Measurements from ENCODE around the gene SHMT1.
"Not testable (repeated sequence)": the region's sequence is repeated elsewhere in the genome, so short reads cannot be mapped to it uniquely, and the experiment has no call there.

The SHMT1 gene

DNA sequence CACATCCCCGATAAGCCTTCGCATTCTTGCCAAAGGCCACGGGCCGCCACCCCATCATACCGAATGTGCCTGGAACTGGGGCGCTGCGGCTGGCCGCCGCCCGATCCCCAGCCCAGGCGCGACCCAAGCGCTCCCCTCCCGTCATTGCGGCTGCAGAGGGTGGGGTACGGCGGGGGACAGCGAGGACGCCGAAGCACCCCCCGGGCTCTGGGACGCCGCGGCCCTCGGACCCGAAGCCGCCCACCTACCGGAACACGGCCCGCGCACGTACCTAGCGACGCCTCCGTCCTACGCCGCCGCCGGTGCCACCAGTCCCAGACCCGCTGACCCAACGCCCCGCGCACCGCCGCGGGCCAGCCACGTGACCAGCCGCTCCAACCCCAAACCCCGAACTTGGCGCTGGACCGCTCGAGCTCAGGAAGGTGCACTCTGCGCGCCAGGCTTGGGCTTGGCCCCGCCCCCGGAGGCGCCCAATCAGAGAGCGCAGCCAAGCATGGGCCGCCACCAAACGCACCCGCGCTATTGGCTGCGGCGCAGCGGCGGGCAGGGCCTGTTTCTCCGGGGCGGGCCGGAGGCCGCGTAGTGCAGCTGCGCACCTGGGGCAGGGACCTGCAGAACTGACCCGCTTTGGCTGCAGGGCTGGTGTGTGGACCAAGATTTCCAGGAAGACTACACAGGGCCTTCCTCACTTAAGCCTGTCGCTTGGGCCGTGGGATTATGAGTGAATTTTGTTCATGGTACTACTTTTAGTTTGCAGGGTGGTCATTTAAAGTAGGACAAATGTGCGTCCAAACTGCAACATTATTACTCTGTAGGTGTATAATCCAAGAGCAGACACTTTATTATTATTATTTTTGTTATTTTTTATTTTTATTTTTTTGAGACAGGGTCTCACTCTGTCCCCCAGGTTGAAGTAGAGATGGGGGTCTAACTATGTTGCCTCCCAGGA lies at the start of gene SHMT1:
SHMT1 (minus strand) TSS at position 450 of the 949 bp plus-strand sequence. CDS start 7,569 bp downstream, outside the sequence.
- peak; percentile 88 for DNase-seq

DNA sequence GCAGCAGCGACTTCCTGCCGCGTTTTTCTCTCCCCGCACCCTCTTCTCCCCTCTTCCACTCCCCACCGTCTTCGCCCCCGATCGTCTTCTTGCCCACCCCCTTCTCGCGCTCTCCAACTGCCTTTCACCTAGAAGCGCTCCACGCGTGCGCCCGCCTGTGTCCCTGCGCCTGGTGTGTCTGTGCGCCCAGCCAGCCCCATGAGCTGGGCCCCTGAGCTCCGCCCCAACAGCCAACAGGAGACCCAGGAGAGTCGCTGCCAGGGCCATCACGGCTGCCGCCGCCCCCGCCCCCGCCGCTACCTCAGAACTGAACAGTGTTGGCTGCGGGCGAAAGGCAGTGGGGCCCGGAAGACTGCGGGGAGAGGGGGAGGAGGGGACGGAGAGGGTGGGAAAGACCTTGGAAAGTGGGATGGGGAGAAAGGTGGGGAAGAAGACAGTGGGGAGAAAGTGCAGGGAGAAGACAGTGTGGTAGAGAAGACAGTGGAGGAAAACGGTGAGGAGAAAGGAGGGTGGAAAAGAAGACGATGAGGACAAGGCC lies 48.7 kb upstream of the SHMT1 start:
- DNase-seq: not testable (repeated sequence)

DNA sequence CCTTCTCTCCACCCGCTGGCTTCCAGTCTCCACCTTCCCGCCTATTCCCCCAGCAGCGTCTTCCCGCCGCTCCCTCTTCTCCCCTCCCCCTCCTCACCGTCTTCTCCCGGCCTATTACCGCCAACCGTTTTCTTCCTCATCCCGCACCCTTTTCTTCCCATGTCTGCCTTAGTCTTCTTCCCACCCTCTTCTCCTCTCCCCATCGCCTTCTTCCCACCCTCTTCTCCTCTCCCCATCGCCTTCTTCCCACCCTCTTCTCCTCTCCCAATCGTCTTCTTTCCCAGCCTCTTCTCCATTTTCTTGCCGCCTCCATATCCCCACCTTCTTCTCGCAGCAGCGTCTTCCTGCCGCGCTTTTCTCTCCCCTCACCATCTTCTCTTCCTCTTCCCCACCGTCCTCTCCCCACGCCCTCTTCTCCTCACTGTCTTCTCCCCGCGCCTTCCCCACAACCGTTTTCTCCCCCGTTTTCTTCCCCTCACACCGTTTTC lies 48.1 kb upstream of the SHMT1 start:
- peak; percentile 24 for DNase-seq

DNA sequence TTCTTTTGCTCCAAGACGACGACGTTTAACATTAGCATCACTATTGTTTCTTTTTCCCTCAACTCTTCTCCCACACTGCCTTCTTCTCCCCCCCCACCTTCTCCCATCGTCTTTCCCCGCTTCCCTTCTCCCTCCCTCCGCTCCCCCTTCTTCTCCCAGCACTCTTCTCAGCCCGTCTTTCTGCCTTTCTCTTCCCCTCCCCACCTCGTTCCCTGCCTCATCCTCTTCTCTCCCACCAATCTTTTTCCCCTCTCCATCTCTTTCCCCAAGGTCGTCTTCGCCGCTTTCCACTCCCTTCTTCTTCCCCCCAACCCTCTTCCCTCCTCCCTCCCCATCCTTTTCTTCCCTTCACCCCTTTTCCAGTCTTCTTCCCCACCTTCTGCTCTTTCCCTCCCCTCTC lies 47.4 kb upstream of the SHMT1 start:
- not testable (repeated sequence) for DNase-seq

DNA sequence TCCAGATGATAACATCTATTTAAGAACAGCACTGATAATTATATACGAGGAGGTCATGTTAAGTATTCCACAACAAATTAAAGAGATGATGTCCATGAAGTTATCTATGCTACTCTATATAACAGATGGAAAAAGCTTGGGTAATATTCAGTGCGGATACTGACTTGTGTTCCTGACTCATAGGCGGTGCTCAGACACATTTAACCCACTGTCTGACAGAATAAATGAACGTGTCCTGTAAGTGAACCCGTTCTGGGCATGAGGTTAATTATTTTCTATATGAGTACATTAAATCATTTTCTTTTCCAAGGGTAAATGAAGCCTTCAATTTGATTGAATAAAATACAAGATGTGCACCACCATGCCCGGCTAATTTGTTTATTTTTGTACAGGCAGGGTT lies 46.0 kb upstream of the SHMT1 start:
- DNase-seq: not testable (repeated sequence)

DNA sequence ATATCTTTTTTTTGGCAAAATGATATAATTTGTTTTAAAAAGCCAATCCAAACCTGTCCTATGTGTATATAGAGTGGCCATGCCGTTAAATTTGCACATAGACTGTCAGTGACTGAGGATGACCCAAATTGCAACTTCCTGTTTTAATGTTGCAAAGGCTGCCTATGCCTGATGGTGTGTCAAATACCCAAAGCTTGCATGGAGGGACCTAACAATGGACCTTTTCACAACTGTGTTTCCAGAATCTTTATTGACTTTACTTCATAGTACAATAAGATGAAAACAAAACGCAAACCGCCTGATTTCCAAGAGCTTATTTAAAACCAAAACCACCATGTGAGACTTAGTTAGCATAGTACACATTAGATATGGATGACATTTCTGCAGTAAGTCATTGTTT lies 45.6 kb upstream of the SHMT1 start:
- DNase-seq: not testable (repeated sequence)

DNA sequence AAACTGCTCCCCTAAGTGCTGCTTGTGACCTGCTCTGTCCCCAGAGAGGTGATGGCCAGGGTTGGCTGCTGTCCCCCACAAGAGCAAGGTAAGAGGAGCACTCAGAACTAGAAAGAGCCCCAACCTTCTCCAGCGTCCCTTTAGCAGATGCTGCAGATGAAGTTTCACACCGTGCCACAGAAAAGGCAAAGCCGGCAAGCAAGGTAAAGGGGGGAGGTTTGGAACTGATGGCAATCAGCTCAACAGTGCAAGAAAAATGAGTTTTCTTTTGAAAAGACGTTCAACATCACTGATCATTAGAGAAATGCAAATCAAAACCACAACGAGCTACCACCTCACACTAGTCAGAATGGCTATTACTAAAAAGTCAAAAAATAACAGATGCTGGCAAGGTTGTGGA lies 40.3 kb upstream of the SHMT1 start:
- DNase-seq: not testable (repeated sequence)

DNA sequence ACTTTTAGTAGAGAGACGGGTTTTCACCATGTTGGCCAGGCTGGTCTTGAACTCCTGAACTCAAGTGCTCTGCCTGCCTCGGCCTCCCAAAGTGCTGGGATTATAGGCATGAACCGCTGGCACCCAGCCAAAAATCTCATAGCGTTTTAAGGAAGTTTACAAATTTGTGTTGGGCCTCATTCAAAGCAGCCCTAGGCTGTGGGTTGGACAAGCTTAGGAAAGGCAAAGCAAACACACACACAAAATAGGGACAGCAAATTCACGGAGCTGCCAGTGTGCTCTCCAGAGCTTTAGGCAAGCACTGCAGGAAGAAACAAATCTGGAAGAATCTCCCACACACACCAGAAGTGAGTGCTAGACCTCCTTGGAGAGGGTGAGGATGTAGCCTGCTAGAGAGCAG lies 39.8 kb upstream of the SHMT1 start:
- DNase-seq: not testable (repeated sequence)

DNA sequence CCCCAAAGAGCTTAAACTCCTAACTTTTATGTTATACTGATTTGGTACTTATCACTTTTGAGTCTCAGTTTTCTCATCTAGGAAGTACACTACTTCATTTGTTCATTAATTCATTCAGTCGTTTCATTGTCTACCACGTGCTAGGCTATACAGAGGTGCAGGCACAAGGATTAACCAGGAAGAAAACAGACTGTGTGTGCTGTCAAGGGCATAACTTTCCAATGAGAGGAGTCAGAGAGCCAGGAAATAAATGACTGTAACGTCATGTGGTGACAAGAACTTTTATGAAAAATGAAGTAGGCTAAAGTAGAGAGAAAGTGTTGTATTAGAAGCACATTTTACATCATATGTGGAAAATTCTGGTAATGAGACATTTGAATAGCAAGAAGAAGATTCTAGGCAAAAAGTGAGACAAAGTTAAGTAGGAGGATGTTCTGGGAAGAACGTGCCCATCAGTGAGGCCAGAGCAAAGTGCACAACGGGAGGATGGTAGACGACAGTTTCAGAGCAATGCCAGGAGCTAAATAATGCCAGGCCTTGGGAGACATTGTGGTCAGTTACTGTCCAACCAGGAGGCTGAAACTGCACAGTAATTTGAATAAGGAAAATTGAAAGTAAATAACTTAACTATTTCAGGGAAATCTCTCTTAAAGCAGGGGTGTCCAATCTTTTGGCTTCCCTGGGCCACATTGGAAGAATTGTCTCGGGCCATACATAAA lies 38.7 kb upstream of the SHMT1 start:
- not testable (repeated sequence) for DNase-seq

DNA sequence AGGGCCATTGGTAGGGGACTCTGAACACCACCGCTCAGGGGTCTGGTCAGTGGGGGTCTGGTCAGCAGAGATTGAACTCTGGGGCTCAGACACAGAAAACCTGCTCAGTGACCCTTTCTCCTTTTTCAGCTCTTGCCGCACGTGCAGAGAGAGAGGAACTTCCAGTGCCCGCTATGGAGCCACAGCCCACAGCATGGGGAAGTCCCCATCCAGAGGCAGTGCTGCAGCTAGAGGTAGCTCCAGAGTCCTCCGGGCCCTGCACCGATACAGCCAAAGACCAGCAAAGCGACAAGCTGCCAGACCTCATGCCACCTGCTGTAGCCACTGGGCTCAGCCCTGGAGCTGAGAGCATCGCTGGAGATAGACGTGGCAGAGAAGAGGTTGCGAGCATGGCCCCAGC lies 25.4 kb upstream of the SHMT1 start:
- DNase-seq: not testable (repeated sequence)

DNA sequence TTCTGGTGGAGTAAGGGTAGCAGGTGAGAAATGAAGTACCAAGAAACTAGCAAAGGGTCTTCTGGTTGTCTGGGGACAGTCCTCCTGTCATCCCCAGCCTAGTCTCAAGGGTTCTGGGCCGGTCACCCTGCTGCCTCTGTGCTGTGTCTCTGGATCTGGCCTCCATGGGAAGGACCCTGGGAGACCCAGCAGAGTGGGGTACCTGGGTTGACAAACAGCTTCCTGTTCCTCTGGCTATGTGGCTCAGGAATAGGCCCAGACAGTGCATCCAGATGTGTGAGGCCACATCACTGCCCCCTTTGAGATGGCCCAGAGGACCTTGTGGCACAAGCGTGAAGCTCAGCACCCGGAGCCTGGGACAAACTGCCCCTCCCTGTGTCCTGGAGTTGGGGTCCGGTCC lies 24.9 kb upstream of the SHMT1 start:
- DNase-seq: not testable (repeated sequence)

DNA sequence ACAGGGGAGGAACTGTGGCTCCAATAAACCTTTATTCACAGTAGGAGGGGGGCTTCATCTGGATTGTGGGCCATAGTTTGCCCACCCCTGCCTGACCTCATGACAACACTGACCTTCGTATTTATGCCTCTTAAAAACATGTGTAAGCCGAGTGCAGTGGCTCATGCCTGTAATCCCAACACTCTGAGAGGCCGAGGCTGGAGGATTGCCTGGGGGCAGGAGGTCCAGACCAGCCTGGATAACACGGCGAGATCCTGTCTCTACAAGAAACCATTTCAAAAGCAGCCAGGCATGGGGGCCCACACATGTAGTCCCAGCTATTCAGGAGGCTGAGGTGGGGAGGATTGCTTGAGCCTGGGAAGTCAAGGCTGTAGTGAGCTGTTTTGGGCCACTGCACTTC lies 24.2 kb upstream of the SHMT1 start:
- not testable (repeated sequence) for DNase-seq

DNA sequence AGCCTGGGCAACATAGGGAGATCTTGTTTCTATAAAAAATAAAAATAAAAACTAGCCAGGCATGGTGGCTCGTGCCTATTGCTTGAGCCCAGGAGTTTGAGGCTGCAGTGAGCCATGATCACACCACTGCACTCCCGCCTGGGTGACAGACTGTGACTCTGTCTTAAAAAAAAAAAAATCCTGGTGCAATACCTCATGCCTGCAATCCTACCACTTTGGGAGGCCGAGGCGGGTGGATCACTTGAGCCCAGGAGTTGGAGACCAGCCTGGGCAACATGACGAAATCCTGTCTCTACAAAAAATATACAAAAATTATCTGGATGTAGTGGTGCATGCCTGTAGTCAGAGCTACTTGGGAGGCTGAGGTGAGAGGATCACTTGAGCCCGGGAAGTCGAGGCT lies 20.9 kb upstream of the SHMT1 start:
- not testable (repeated sequence) for DNase-seq

DNA sequence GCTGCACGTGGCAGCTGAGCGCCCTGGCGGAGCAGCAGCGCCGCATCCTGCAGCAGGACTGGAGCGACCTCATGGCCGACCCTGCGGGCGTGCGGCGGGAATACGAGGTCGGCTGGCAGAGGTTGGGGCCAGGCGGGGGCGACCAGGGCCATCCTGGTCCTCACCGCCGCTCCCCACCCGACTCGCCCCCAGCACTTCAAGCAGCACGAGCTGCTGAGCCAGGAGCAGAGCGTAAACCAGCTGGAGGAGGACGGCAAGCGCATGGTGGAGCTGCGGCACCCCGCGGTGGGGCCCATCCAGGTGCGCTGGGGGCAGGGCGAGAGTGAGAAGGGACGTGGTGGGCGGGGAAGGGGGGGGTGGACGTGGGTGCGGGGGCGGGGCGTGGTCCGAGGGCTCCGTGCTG lies 19.7 kb upstream of the SHMT1 start:
- peak; percentile 16 for DNase-seq

DNA sequence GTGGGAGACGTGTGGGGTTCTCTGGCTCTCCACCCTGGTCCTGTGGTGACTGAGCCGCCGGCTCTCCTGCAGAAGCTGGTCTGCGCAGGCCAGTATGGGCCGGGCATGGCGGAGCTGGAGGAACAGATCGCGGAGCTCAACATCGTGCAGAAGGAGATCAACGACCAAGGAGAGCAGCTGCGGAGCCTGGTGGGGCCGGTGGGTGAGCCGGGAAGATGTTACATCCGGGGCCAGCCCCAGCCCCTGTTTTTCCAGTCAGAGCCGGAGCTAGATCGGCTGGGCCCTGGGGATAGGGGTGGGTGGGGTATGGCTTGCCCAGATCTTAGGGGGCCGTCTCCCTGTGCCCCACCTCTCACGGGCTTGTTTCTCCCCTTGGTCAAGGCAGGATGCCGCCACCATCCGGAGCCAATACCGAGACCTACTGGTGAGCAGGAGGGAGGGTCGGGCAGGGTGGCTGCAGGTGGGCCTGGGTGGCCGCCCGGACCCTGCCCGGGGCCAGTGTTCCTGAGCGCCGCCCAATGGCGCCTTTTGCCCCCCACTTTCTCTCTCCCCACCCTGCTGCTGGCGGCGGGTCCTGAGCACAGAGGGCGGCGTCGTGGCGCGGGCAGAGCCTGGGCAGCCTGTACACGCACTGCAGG lies 19.2 kb upstream of the SHMT1 start:
- no peak for DNase-seq

DNA sequence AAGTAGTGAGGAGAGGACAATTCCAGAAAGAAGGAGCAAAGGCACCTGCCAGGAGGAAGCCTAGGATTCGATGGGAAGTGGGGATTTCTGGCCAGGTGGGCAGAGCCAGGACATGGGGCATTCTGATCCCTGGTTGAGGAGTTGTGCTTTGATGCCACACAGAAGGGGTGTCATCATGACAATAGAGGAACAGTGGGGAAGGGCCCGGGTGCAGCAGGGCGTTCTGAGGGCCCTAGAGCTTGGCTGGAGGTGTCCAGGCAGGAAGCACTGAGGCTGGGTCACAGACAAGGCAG lies 18.5 kb upstream of the SHMT1 start:
- no peak for DNase-seq

DNA sequence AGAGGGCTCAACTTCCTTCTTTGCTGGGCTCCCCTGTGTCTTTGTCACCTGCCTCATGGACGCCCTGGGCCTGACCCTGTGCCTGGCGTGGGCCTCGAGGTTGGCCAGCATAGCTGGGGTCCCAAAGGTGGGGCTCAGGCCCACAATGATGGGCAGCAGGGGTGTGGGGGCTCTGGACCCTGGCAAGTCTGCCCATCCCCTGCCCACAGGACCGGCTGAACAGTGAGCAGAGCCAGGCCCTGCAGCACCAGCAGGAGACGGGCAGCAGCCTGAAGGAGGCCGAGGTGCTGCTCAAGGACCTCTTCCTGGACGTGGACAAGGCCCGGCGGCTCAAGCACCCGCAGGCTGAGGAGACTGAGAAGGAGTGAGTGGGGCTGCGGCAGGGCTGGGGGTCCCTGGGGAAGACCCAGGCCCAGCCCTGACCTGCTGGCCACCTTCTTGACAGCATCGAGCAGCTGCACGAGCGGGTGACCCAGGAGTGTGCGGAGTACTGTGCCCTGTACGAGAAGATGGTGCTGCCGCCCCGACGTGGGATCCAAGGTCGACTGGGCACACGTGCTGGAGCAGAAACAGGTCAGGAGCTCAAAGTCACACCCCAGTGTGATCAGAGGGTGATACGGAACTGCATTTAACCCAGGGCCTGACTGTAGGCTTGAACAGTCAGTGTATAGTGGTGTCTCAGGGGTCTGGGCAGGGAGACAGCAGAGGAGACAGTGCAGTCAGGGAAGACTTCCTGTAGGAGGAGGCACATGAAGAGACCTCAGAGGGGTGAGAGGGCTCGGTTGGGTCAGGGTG lies 18.0 kb upstream of the SHMT1 start:
- DNase-seq: no peak

DNA sequence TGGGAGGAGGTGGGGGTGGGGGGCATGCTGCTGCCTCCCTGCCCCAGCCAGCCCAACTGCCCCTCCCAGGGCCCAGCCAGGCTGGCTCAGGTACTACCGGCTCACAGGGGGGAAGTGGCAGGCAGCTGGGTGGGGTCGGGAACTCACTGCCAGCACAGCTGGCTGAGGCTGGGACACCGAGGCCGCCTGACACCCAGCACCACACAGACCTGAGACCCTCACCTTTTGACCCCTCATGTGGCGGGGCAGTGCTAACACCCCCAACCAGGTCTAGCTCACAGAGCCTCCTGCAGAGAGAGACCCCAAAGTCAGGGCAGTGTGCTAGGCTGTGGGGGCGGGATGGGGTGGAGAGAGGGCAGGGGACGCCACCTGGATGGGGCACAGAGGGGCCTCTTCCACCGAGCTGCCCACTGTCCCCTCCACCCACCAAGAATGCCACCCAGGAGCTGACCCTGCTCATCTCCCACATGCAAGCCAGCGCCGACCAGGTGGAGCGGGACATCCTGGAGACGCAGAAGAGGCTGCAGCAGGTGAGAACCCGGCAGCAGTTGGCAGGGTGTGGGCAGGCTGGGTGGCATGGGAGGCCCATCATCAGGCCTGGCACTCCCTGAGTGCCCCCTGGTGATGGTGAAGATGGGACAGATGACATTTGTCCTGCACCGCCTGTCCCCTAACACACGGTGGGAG lies 17.3 kb upstream of the SHMT1 start:
- no peak for DNase-seq

DNA sequence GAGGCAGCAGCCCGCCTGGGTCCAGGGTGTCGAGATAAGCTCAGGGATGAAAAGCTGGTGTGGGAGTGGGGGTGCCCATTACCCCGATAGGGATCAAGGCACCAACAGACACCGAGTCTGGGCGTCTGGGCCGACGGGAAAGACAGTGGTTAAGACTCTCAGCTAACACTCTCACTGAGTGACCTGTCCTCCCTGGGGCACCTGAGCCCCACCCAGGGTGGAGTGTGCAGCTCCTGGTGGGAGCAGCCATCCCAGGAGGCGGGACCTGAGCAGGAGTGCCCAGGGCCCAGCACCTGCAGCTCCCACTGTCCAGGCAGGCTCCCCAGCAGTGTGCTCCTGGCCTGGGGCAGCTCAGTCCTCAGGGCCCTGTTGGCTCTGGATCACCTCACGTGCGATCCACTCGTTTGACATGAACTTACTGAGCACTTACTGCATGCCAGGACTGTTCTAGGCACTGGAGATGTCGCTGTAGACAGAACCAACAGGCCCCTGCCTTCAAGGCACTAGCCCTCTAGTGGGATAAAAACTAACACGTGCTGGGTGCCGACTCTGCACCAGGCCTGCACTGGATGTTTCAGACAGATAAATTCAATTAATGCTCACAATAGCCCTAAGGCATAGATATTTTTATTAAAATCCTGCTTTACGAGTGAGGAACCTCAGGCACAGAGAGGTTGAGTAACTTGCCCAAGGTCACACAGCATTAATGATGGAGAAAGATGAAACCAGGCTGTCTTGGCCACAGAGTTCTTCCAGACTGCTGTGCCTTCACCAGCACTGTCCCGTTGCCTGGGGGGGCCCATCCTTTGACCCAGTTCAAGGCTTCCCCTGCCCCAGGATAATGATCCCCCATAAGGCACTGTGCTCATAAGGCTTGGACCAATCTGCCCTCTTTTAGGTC lies 16.1 kb upstream of the SHMT1 start:
- no peak for DNase-seq

DNA sequence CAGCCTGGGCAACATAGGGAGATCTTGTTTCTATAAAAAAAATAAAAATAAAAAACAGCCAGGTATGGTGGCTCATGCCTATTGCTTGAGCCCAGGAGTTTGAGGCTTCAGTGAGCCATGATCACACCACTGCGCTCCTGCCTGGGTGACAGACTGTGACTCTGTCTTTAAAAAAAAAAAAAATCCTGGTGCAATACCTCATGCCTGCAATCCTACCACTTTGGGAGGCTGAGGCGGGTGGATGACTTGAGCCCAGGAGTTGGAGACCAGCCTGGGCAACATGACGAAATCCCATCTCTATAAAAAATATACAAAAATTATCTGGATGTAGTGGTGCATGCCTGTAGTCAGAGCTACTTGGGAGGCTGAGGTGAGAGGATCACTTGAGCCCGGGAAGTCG lies 15.3 kb upstream of the SHMT1 start:
- DNase-seq: not testable (repeated sequence)

DNA sequence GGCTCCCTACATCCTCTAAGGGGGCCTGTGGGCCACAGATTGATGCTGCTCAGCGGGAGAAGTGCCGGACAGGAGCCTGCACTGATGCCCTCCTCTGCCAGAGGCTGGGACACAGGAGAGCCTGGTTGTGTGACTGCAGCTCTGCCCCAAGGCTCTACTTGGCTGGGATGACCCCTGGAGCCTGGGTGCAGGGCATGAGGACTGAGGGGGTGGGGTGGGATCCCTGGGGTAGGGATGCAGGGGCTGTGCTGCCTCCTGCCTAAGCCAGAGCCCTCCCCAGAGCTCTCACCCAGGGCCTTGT lies 14.8 kb upstream of the SHMT1 start:
- DNase-seq: no peak

Data from stimulated activated CD4-positive, alpha-beta T cell treated with anti-CD3 and anti-CD28 coated beads, Interleukin-12 subunit alpha, Interleukin-12 subunit beta, amount 100 ng/mL, for 4 hours (primary cell).